HG03354 (cell line): ENCODE results near the gene DRAM1.

Experiments used
- ATAC-seq: cut with Tn5 transposase; IDR thresholded peaks from one replicate; pipeline ENCODE4 v1.9.1; 2021; ENCODE audit warnings: mild to moderate bottlenecking; ENCODE audit not compliant: unreplicated experiment, poor library complexity, severe bottlenecking

DRAM1 gene, protein sequence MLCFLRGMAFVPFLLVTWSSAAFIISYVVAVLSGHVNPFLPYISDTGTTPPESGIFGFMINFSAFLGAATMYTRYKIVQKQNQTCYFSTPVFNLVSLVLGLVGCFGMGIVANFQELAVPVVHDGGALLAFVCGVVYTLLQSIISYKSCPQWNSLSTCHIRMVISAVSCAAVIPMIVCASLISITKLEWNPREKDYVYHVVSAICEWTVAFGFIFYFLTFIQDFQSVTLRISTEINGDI

DNA sequence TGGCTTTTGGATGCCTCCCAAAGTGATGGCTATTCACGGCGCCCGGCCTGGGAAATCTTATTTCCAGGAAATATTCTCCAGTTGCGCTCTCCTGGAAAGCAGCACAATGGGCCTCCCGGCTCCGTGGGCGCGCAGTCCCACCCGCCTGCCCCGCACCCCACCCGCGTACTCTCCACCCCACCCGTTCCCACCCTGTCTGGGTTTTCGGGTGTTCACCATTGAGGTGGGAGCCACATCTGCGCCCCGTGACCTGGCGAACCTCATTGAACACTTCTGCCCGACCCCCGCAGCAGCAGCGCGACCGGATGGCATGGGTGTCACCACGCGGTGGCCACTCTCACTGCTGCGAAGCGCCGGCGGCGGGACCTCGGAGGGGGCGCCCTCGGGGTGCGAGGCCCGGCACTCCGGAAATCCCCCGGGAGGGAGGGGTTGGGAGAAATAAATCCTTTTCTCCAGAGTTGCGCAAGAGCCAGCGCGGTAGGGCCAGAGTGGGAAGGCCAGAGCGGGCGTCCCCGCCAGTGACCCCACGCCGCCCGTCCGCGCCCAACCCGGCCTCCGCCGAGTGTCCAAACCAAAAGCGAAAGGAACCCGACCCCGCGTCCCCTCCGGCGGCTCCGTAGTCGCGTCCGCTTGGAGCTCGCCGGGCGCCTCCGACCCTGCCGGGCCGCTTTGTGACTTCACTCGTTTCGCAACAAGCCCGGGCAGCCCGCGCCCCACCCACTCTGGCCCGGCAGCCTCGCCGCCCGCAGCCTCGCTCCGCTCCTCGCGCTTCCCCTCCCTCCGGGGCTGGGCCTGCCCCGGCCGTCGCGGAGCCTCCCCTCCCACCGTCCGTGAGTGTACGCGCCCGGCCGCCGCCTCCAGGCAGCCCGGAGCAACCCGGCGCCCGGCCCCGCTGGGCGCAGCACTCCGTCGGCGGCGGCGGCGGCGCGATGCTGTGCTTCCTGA lies at the start of gene DRAM1:
Gene DRAM1 (plus strand): TSS at position 720 of the 945 bp plus-strand sequence. CDS start 210 bp downstream, at position 930.
- ATAC-seq = peak; percentile 84

- no peak for ATAC-seq
Observed at GRCh38 chr12:101828463-101829196, 48.8 kb upstream of the DRAM1 start.

DNA sequence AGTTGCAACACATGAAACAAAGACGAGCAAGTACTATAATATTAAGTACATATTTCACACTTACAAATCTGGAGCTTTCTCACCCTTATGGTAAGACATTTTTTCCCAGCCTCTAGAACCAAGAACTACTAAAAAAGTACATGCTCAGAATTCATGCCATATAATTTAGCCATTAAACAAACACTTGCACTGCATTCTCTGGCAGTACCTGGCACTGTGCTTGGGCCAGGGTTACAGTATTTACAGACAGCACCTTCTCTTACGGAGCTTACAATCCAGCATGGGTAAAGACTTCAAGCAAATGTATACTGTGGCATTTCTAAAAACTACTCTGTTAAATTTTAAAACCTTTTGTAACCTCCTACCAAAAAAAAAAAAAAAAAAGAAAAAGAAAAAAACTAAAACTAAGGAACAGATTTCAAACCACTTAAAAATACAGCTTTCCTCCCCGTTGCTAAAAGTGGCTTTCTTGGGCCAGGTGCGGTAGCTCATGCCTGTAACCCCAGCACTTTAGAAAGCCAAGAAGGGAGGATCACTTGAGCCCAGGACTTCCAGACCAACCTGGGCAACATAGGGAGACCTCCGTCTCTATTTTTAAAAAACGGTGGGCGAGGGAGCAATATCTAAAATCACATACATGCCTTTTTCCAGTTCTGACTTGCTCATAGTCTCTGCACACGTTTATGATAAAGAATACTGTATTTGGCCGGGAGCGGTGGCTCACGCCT lies 47.6 kb upstream of the DRAM1 start:
- ATAC-seq = no peak

GRCh38 chr12:101830367-101831325 lies 46.7 kb upstream of the DRAM1 start, which contains the start of gene GNPTAB:
Gene GNPTAB, minus strand, starts transcription at chr12:101830959. Its CDS starts 284 bp downstream, at chr12:101830675.
- peak; percentile 93 for ATAC-seq

- ATAC-seq = no peak
Observed at GRCh38 chr12:101832030-101832429, 45.4 kb upstream of the DRAM1 start.

DNA sequence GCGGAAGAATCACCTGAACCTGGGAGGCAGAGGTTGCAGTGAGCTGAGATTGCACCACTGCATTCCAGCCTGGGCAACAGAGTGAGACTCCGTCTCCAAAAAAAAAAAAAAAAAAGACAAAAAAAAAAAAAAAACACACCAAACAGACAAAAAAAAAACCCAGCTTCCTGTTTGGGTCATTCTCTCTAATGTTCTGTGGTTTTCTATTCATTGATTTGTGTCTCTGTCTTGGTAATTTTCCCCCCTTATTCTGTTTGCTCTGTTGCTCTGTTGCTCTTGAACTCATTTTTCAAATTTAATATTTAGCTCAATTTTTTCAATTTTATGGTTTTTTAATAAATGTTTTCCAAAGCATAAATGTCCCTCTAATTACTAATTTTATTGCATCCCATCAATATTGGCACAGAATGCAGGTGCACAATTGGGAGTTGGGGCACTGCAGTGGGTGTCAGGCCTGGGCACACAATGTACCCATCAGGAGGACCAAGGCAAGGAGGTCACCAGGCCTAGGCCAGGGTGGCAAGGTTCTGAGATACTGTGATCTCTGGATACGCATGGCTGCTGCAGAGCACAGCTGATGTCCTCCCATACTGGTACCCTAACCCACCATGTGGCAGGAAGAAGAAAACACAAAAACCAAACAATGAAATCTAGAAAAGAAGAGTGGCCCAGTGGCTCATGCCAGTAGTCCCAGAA lies 38.6 kb upstream of the DRAM1 start:
- peak; percentile 60 for ATAC-seq

- peak; percentile 61 for ATAC-seq
Observed at GRCh38 chr12:101839324-101840283, 37.8 kb upstream of the DRAM1 start.

DNA sequence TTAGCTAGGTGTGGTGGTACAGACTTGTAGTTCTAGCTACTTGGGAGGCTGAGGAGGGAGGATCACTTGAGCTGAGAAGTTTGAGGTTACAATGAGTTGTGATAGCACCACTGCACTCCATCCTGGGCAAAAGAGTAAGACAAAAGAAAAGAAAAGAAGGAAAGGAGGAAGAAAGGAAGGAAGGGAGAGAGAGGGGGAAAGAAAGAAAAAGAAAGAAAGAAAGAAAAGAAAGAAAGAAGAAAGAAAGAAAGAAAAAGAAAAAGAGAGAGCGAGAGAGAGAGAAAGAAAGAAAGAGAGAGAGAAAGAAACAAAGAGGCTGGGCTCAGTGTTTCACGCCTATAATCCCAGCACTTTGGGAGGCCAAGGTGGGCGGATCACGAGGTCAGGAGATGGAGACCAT lies 36.3 kb upstream of the DRAM1 start:
- ATAC-seq = no peak

DNA sequence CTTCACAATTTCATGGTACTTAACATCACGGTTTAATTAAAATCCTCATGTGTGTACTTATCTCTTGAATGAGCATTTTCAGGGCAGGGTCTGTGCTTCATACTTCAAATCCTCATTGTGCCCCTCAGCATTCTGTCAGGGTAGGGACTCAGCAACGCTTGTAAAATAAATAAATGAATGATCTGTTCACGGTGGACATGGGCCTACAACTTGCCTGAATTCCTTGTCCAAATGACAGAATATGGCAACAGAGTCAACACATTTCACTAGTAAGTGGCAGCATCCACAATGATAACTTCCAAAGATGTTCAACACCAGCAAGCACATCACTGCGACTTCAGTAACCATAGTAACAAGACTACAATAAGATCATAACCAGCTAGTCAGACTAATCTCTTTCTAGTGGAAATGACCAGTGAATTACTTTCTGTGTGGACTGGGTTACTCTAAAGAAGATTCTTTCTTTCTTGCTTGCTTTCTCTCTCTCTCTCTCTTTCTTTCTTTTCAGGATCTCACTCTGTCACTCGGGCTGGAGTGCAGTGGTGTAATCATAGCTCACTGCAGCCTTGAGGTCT lies 32.2 kb upstream of the DRAM1 start:
- ATAC-seq = no peak

DNA sequence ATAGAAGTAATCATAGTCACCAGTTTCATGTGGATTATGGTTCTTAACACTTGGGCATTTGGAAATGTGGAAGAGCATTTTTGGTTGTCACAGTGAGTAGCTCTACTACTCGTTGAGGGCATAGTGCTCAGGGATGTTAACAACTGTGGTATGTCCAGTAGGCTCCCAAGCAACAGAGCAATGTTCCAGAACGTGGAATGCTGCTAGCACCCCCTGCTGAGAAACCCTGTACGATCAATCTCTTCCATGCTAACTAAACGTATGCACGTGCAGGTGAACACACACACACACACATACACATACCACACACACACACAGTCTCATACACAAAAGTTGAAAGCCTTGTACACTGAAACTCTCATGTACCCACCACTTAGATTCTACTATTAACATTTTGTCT lies 30.1 kb upstream of the DRAM1 start:
- ATAC-seq = no peak

DNA sequence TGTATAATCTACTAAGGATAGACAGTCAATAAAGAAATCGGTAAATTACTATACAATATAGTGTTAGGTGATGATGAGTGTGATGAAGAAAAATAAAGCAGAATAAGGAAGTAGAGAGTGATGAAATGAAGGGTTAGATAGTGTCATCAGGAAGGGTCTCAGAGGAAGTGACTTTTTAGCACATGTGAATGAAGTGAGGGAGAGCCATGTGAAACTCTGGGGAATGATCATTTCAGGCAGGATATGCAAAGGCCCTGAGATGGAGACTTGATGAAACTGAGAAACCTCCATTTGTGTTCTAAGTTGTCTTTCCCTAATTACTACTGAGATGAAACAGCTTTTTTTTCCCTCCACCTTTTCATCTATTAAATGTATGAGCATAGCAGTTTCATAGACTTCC lies 27.2 kb upstream of the DRAM1 start:
- ATAC-seq = no peak

DNA sequence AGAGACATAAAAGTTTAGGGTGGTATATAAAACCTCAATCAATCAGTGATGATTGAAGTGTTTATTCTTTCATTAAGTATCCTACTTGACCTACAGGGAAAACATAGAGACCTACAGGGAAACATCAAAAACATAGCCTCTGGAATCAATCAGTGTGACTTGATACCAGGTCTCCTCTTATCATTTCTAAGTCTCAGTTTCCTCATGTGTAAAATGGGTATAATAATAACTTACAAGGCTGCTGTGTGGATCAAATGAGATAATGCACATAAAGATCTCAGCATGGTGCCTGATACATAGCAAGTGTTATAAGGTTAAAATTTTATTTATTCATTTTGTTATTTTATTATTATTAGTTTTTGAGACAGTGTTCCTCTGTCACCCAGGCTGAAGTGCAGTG lies 24.4 kb upstream of the DRAM1 start:
- no peak for ATAC-seq

DNA sequence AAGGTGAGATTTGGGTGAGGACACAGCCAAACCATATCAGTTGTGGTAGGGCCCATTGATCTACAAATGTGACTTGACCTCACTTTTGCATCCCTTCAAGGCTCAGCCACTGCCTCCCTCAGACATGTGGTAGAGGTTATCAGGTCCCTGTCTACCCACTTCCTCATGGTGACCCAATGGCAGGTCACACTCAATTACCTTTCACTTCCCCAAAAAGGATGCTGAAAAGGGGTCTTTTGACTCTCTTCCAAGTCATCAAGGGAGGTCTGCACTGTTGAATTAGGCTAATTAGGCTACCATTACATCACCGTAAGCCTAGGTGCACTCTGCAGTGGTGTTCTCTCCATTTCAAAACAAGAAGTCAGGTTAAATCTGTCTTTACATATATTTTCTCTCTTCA lies 22.6 kb upstream of the DRAM1 start:
- ATAC-seq = peak; percentile 64

GRCh38 chr12:101855364-101855884 lies 22.0 kb upstream of the DRAM1 start:
- no peak for ATAC-seq

DNA sequence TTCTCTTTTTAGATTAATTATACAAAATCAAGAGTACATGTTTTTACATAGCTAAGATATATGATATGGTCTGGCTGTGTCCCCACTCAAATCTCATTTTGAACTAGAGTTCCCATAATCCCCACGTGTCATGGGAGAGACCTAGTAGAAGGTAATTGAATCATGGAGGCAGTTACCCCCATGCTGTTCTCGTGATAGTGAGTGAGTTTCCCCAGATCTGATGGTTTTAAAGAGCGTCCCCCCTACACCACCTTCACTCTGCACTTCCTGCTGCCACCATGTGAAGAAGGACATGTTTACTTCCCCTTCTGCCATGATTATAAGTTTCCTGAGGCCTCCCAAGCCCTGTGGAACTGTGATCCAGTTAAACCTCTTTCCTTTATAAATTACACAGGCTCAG lies 21.4 kb upstream of the DRAM1 start:
- ATAC-seq = no peak

- ATAC-seq = peak; percentile 23
Observed at GRCh38 chr12:101856614-101857013, 20.8 kb upstream of the DRAM1 start.
